Daoy (cell line): ENCODE data around the gene ANKRD11. TPM values are rescaled to one million over a fixed set of nuclear protein-coding genes. Genes with fewer than 3 reads are reported as not detected.
"Not testable (repeated sequence)": the region's sequence is repeated elsewhere in the genome, so short reads cannot be mapped to it uniquely, and the experiment has no call there.

Source experiments
- DNase-seq: peaks from one replicate; pipeline ENCODE4 v3.0.0-alpha.2; 2015; ENCODE audit warnings: low read depth
- total RNA-seq: library from RNA; depleted of rRNA; stranded (reverse); fragments of >200 nt; shearing (Covaris generic); gene quantifications from 2 replicates; pipeline ENCODE4 v1.2.3, GENCODE V29; 2014

ANKRD11 gene
- total RNA-seq, 1 experiment from 2014 or later: 27.8 TPM

- DNase-seq: not testable (repeated sequence)
These were observed 190.8 kb downstream of the ANKRD11 start for GRCh38 chr16:89299357-89300111.

GRCh38 chr16:89298623-89299225 lies 191.6 kb downstream of the ANKRD11 start:
- DNase-seq: no peak

- no peak for DNase-seq
These were observed 192.3 kb downstream of the ANKRD11 start for GRCh38 chr16:89297910-89298545.

- DNase-seq: no peak
These were observed 193.0 kb downstream of the ANKRD11 start for GRCh38 chr16:89297156-89297874.

- no peak for DNase-seq
These were observed 194.4 kb downstream of the ANKRD11 start for GRCh38 chr16:89295915-89296314.

GRCh38 chr16:89295071-89295900 lies 195.1 kb downstream of the ANKRD11 start:
- no peak for DNase-seq

GRCh38 chr16:89294486-89294885 lies 195.9 kb downstream of the ANKRD11 start:
- no peak for DNase-seq

GRCh38 chr16:89293276-89294143 lies 196.9 kb downstream of the ANKRD11 start:
- no peak for DNase-seq

GRCh38 chr16:89292443-89293078 lies 197.8 kb downstream of the ANKRD11 start:
- no peak for DNase-seq

- no peak for DNase-seq
These were observed 198.6 kb downstream of the ANKRD11 start for GRCh38 chr16:89291776-89292175.

GRCh38 chr16:89291363-89291762 lies 199.0 kb downstream of the ANKRD11 start:
- no peak for DNase-seq

- no peak for DNase-seq
These were observed 199.5 kb downstream of the ANKRD11 start for GRCh38 chr16:89290887-89291286.

GRCh38 chr16:89290472-89290871 lies 199.9 kb downstream of the ANKRD11 start:
- DNase-seq: no peak

- peak; percentile 62 for DNase-seq
These were observed 200.6 kb downstream of the ANKRD11 start for GRCh38 chr16:89289428-89290395.

GRCh38 chr16:89288966-89289365 lies 201.4 kb downstream of the ANKRD11 start:
- no peak for DNase-seq

- DNase-seq: no peak
These were observed 201.8 kb downstream of the ANKRD11 start for GRCh38 chr16:89288577-89288844.

GRCh38 chr16:89287777-89288576 lies 202.4 kb downstream of the ANKRD11 start:
- no peak for DNase-seq

GRCh38 chr16:89286096-89286495 lies 204.3 kb downstream of the ANKRD11 start:
- no peak for DNase-seq
